Measurements from ENCODE around the gene LCE3A.
"Not testable (repeated sequence)": the region's sequence is repeated elsewhere in the genome, so short reads cannot be mapped to it uniquely, and the experiment has no call there.

Gene LCE3A

GRCh38 chr1:152622803-152623202 is at the start of gene LCE3A:
Gene LCE3A, minus strand, starts transcription at chr1:152623103. Its CDS starts 0 bp downstream, at chr1:152623103.
- in situ Hi-C loops (cut with HindIII; ENCODE audit: low pct_ligation_motif_present, low pct_unique_long_range_greater_than_20kb, low sequenced_read_pairs) = no loop called here
- peak; percentile 0 for DNase-seq

- in situ Hi-C loops (cut with HindIII; ENCODE audit: low pct_ligation_motif_present, low pct_unique_long_range_greater_than_20kb, low sequenced_read_pairs) = no loop called here
- DNase-seq = no peak
These were observed 44.7 kb upstream of the LCE3A start for GRCh38 chr1:152667648-152668047.

- DNase-seq; in situ Hi-C loops (cut with HindIII; ENCODE audit: low pct_ligation_motif_present, low pct_unique_long_range_greater_than_20kb, low sequenced_read_pairs): not testable (repeated sequence)
These were observed 43.3 kb upstream of the LCE3A start for GRCh38 chr1:152666171-152666570.

GRCh38 chr1:152663098-152663497 is 40.2 kb upstream of the LCE3A start, which contains the start of gene LCE2D:
Gene LCE2D, plus strand, starts transcription at chr1:152663380. Its CDS starts 726 bp downstream, at chr1:152664106.
- in situ Hi-C loops (cut with HindIII; ENCODE audit: low pct_ligation_motif_present, low pct_unique_long_range_greater_than_20kb, low sequenced_read_pairs) = no loop called here

GRCh38 chr1:152658649-152659048 is 35.7 kb upstream of the LCE3A start:
- no peak for DNase-seq
- in situ Hi-C loops (cut with HindIII; ENCODE audit: low pct_ligation_motif_present, low pct_unique_long_range_greater_than_20kb, low sequenced_read_pairs) = no loop called here

More at GRCh38 chr1:152663098-152663497, 40.2 kb upstream of the LCE3A start, which contains the start of gene LCE2D:
- no peak for DNase-seq

GRCh38 chr1:152657677-152658076 is 34.8 kb upstream of the LCE3A start:
- in situ Hi-C loops (cut with HindIII; ENCODE audit: low pct_ligation_motif_present, low pct_unique_long_range_greater_than_20kb, low sequenced_read_pairs) = no loop called here
- DNase-seq = no peak

GRCh38 chr1:152656459-152656858 is 33.6 kb upstream of the LCE3A start:
- DNase-seq = no peak
- in situ Hi-C loops (cut with HindIII; ENCODE audit: low pct_ligation_motif_present, low pct_unique_long_range_greater_than_20kb, low sequenced_read_pairs) = no loop called here

GRCh38 chr1:152654110-152654509 is 31.2 kb upstream of the LCE3A start:
- peak; percentile 65 for DNase-seq

GRCh38 chr1:152646656-152647055 is 23.8 kb upstream of the LCE3A start:
- in situ Hi-C loops (cut with HindIII; ENCODE audit: low pct_ligation_motif_present, low pct_unique_long_range_greater_than_20kb, low sequenced_read_pairs) = no loop called here
- DNase-seq = no peak

More at GRCh38 chr1:152654110-152654509, 31.2 kb upstream of the LCE3A start:
- in situ Hi-C loops (cut with HindIII; ENCODE audit: low pct_ligation_motif_present, low pct_unique_long_range_greater_than_20kb, low sequenced_read_pairs) = no loop called here

GRCh38 chr1:152645146-152645545 is 22.2 kb upstream of the LCE3A start:
- in situ Hi-C loops (cut with HindIII; ENCODE audit: low pct_ligation_motif_present, low pct_unique_long_range_greater_than_20kb, low sequenced_read_pairs) = no loop called here
- DNase-seq = no peak

- DNase-seq = no peak
- in situ Hi-C loops (cut with HindIII; ENCODE audit: low pct_ligation_motif_present, low pct_unique_long_range_greater_than_20kb, low sequenced_read_pairs) = no loop called here
These were observed 21.0 kb upstream of the LCE3A start for GRCh38 chr1:152643945-152644344.

GRCh38 chr1:152640351-152640750 is 17.4 kb upstream of the LCE3A start:
- in situ Hi-C loops (cut with HindIII; ENCODE audit: low pct_ligation_motif_present, low pct_unique_long_range_greater_than_20kb, low sequenced_read_pairs) = no loop called here
- DNase-seq = no peak

GRCh38 chr1:152630596-152630995 is 7.7 kb upstream of the LCE3A start:
- in situ Hi-C loops (cut with HindIII; ENCODE audit: low pct_ligation_motif_present, low pct_unique_long_range_greater_than_20kb, low sequenced_read_pairs) = no loop called here
- peak; percentile 0 for DNase-seq

- peak; percentile 0 for DNase-seq
These were observed 3.8 kb upstream of the LCE3A start for GRCh38 chr1:152626744-152627143.

GRCh38 chr1:152623203-152623844 is 421 bp upstream of the LCE3A start:
- peak; percentile 29 for DNase-seq
- in situ Hi-C loops (cut with HindIII; ENCODE audit: low pct_ligation_motif_present, low pct_unique_long_range_greater_than_20kb, low sequenced_read_pairs) = no loop called here

More at GRCh38 chr1:152626744-152627143, 3.8 kb upstream of the LCE3A start:
- in situ Hi-C loops (cut with HindIII; ENCODE audit: low pct_ligation_motif_present, low pct_unique_long_range_greater_than_20kb, low sequenced_read_pairs) = no loop called here

- DNase-seq = peak; percentile 0
- in situ Hi-C loops (cut with HindIII; ENCODE audit: low pct_ligation_motif_present, low pct_unique_long_range_greater_than_20kb, low sequenced_read_pairs) = no loop called here
These were observed 910 bp downstream of the LCE3A start for GRCh38 chr1:152621993-152622392.

- in situ Hi-C loops (cut with HindIII; ENCODE audit: low pct_ligation_motif_present, low pct_unique_long_range_greater_than_20kb, low sequenced_read_pairs) = no loop called here
- DNase-seq = no peak
These were observed 9.4 kb downstream of the LCE3A start, which contains the start of gene LCE3B for GRCh38 chr1:152613511-152613910. Gene LCE3B, plus strand, starts transcription at chr1:152613811. Its CDS starts 0 bp downstream, at chr1:152613811.

- in situ Hi-C loops (cut with HindIII; ENCODE audit: low pct_ligation_motif_present, low pct_unique_long_range_greater_than_20kb, low sequenced_read_pairs) = no loop called here
- no peak for DNase-seq
These were observed 23.0 kb downstream of the LCE3A start, which contains the start of gene LCE3C for GRCh38 chr1:152599934-152600333. Gene LCE3C, plus strand, starts transcription at chr1:152600234. Its CDS starts 498 bp downstream, at chr1:152600732.

- DNase-seq = no peak
- in situ Hi-C loops (cut with HindIII; ENCODE audit: low pct_ligation_motif_present, low pct_unique_long_range_greater_than_20kb, low sequenced_read_pairs) = no loop called here
These were observed 25.9 kb downstream of the LCE3A start for GRCh38 chr1:152596986-152597385.

GRCh38 chr1:152585586-152585985 is 37.3 kb downstream of the LCE3A start:
- in situ Hi-C loops (cut with HindIII; ENCODE audit: low pct_ligation_motif_present, low pct_unique_long_range_greater_than_20kb, low sequenced_read_pairs) = no loop called here

More at GRCh38 chr1:152585586-152585985, 37.3 kb downstream of the LCE3A start:
- no peak for DNase-seq
